IPS-18a (cell line): ENCODE data around the gene RIBC2.
"Not testable (repeated sequence)": the region's sequence is repeated elsewhere in the genome, so short reads cannot be mapped to it uniquely, and the experiment has no call there.

Experiments used
- H3K27ac ChIP-seq: one replicate; pipeline ENCODE4 v1.5.1; 2013; ENCODE audit warnings: low read length
- H3K27me3 ChIP-seq: one replicate; pipeline ENCODE4 v1.6.1; 2013; ENCODE audit warnings: mild to moderate bottlenecking, low read length; ENCODE audit not compliant: control insufficient read depth, insufficient read depth
- H3K36me3 ChIP-seq: one replicate; pipeline ENCODE4 v1.6.1; 2013; ENCODE audit warnings: low read depth, low read length; ENCODE audit not compliant: control insufficient read depth
- H3K4me1 ChIP-seq: one replicate; pipeline ENCODE4 v1.6.1; 2013; ENCODE audit warnings: low read depth, low read length; ENCODE audit not compliant: control insufficient read depth
- H3K4me3 ChIP-seq: one replicate; pipeline ENCODE4 v1.5.1; 2013; ENCODE audit warnings: low read length
- H3K9ac ChIP-seq: one replicate; pipeline ENCODE4 v1.6.1; 2013; ENCODE audit warnings: mild to moderate bottlenecking, low read length, moderate library complexity
- H3K9me3 ChIP-seq: one replicate; pipeline ENCODE4 v1.6.1; 2013; ENCODE audit warnings: low read depth, low read length; ENCODE audit not compliant: control insufficient read depth

Gene RIBC2

DNA sequence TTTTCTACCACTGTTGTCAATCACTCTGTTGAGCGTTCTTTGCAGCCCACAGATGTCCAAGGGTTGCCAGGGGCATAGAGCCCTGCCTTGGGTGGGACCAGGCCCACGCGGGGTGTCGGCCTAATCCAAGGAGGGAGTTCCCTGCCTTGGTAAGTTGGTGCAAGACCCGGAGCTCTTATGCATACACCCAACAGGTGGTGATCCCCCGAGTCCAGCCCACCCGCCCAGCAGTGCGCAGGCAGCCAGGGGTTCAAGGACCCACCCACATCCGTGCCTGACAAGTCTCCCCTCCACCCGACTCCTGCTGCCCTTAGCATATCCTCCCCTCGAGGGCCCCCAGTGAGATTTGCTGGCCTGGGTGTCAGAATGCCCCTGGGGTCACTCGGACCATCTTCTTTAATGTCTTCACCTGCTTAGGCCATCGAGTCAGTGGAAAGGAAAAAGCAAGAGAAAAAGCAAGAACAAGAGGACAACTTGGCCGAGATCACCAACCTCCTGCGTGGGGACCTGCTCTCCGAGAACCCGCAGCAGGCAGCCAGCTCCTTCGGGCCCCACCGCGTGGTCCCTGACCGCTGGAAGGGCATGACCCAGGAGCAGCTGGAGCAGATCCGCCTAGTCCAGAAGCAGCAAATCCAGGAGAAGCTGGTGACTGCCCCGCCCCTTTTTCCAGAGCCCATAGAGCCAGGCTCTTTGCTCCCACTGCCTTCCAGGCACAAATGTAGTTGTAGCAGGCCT, 12.2 kb downstream of the RIBC2 start:
- Histone ChIP-seq H3K4me1 (no peaks in the 10 kb centered on the region), H3K4me3 (no peak overlapping the region), H3K27ac (no peak overlapping the region), H3K9me3 (no peaks in the 10 kb centered on the region), H3K36me3 (no peaks in the 10 kb centered on the region), H3K27me3 (no peaks in the 10 kb centered on the region), H3K9ac (no peak overlapping the region)

DNA sequence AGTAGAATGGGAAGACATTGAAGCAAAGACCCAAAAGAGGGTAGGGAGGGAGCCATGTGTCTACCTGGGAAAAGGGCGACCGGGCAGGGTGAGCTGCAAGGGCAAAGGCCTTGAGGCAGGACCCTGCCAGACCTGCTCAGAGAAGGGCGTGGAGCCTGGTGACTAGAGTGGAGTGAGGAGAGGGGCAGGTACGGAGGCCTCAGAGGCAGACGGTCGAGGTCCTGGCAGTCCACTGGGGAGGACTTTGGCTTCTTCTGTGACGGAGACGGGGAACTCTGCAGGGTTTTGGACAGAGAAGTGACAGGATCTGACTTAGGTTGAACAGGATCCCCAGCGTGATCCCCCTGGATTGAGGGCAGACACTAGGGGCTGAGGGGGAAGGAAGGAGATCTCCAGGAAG, 12.9 kb downstream of the RIBC2 start:
- Histone ChIP-seq H3K9me3 (no peaks in the 10 kb centered on the region), H3K4me3 (no peak overlapping the region), H3K27ac (no peak overlapping the region), H3K27me3 (no peaks in the 10 kb centered on the region), H3K36me3 (no peaks in the 10 kb centered on the region), H3K4me1 (no peaks in the 10 kb centered on the region), H3K9ac (no peak overlapping the region)

DNA sequence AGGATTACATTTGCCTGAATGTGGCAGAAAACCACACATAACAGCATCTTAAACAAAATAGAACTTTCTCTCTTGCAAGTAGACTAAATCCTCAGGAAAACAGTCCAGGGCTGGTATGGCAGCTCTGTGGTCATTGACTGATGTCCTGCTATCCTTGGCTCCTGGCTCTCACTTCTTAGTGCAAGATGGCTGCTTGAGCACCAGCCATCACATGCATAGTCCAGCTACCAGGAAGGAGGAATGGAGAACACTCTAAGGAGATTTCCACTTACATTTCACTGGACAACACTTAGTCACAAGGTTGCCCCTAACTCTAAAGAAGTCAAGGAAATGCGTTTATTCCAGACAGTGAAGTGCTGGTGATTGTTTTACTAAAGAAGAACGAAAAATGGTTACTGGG, 13.6 kb downstream of the RIBC2 start:
- H3K4me3 ChIP-seq = no peak overlapping the region
- no peaks in the 10 kb centered on the region for H3K9me3 ChIP-seq
- H3K36me3 ChIP-seq = no peaks in the 10 kb centered on the region
- H3K9ac ChIP-seq = no peak overlapping the region
- H3K27ac ChIP-seq = no peak overlapping the region
- H3K27me3 ChIP-seq = no peaks in the 10 kb centered on the region
- no peaks in the 10 kb centered on the region for H3K4me1 ChIP-seq

DNA sequence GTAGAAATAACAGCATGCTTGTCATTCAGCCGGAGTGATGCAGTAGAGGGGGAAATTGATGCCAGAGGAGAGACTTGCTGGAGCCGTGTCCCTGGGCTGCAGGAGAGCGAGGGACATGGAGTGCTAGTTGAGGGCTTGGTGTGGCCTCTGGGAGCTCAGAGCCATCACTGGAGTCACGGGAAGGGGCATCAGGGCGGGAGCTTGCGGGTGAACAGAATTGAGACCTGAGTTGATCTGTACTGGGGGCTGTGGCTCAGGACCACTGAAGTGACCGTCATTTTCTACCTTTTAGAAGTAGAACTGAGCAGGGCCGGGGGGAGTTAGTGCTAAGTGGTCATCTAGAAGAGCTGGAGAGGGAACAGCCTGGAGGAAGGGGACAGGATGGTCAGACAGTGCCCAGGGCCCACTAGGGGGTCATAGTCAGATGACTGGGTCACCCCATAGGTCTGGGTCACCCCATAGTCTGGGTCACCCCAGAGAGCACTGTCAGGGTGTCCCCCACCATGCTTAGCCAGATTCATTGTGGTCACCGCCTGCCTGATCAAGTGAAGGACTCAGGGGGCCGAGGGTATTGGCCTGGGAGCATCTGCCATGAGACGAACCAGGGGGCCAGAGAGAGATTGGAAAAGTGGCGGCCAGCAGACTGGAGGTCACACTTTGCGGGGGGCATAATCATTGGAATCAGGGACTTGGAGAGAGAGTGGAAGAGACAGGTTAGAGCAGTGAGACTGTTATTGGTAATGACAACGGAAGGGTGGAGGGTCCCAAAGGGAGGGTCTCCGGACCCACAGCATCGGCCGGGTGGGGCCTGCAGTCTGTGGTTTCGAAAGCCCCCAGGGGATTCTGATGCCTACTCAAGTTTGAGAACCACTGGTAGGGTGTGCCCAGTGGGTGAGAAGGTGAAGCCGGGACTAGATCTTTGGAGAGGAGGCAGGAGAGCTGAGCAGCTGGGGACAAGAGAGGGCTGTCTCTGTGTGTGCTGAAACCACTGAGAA, 15.2 kb downstream of the RIBC2 start:
- Histone ChIP-seq H3K27ac (no peak overlapping the region), H3K4me1 (no peaks in the 10 kb centered on the region), H3K4me3 (no peak overlapping the region), H3K9me3 (no peaks in the 10 kb centered on the region), H3K27me3 (no peaks in the 10 kb centered on the region), H3K36me3 (no peaks in the 10 kb centered on the region), H3K9ac (no peak overlapping the region)

DNA sequence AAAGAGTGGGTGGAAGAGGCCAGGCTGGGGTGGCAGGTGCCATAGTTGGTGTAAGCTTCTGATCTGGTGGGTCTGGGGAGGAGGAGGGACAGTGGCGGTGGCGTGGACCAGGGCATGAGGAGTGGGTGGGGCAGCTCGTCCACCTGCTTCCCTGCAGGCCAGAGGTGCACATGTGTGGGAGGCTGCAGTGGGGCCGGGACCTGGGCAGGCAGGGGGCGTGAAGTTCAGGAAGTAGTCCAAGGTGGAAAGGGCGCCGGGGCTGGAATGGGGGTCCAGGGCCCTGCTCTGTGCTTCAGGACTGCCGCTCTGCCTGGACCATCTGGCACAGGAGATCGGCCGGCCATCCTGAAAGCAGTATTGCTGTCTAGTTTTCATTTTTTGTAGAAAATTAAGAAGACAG, 15.9 kb downstream of the RIBC2 start:
- Histone ChIP-seq H3K36me3 (no peaks in the 10 kb centered on the region), H3K9me3 (no peaks in the 10 kb centered on the region), H3K4me1 (no peaks in the 10 kb centered on the region), H3K9ac (no peak overlapping the region), H3K27me3 (no peaks in the 10 kb centered on the region), H3K27ac (no peak overlapping the region), H3K4me3 (no peak overlapping the region)

DNA sequence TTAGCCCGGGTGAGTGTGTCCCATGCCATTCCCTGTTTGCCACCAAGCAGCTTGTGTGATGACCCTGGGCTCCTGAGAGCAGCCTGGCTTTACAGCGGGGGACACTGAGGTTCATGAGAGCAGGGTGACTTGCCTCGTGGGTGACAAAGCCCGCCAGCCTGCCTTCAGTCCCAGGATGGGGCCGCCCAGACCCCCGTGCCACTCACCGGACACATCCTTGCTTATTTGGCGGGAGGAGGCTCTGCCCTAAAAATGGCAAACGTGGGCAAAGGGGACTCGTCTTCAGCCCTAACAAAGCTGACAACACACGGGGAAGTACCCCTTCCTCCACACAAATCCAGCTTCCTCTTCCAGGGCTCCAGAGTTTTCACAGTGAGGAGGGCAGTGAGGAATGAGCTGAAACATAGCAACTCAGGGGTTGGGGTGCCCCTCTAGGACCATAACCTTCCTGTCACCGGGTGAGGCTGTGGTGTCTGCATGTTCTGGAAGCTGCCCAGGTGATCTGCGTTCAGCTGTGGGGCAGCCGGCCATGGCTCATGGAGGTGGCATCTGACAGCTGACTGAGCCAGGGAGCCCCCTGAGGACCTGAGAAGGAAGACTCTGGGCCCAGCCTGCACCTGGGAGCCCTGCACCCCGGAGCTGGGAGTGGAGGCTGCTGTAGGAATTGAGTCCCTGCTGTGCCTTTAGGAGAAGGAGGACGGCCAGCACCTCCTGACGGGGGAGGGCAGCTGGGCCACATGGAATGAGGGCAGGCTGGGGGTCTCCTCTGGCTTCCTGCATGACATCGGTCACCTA, 16.7 kb downstream of the RIBC2 start:
- Histone ChIP-seq H3K36me3 (no peaks in the 10 kb centered on the region), H3K9me3 (no peaks in the 10 kb centered on the region), H3K27ac (no peak overlapping the region), H3K9ac (no peak overlapping the region), H3K27me3 (no peaks in the 10 kb centered on the region), H3K4me1 (no peaks in the 10 kb centered on the region), H3K4me3 (no peak overlapping the region)

DNA sequence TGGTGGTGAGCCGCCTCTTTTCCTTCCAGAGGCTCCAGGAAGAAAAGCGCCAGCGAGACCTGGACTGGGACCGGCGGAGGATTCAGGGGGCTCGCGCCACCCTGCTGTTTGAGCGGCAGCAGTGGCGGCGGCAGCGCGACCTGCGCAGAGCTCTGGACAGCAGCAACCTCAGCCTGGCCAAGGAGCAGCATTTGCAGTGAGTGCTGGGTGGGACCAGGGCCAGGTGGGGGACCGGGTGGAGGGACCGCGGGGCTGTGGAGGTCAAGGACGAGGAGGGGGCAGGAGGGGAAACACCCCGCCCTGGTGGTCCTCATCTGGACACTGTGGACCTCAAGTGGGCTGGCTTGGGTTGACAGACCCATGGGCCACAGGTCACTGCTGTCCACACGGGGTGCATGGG, 17.4 kb downstream of the RIBC2 start:
- no peaks in the 10 kb centered on the region for H3K27me3 ChIP-seq
- no peak overlapping the region for H3K27ac ChIP-seq
- H3K36me3 ChIP-seq = no peaks in the 10 kb centered on the region
- H3K9ac ChIP-seq = no peak overlapping the region
- peaks cover 3% of the 10 kb centered on the region for H3K4me1 ChIP-seq
- no peaks in the 10 kb centered on the region for H3K9me3 ChIP-seq
- no peak overlapping the region for H3K4me3 ChIP-seq

DNA sequence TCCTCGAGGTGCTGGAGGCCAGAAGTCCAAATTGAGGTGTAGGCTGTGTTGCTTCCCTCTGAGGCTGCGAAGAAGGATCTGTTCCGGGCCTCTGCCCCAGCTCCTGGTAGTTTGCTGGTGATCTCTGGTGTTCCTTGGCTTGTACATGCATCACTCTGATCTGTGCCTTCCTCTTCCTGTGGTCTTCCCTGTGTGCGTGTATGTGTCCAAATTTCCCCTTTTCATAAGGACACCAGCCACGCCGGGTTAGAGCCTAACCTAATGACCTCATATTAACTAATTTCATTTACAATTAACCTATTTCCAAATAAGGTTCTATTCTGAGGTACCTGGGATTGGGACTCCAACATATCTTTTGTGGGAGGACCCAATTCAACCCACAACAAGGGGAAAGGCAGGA, 21.5 kb downstream of the RIBC2 start:
- peaks cover 3% of the 10 kb centered on the region for H3K4me1 ChIP-seq
- no peaks in the 10 kb centered on the region for H3K27me3 ChIP-seq
- no peaks in the 10 kb centered on the region for H3K36me3 ChIP-seq
- H3K9ac ChIP-seq = no peak overlapping the region
- H3K9me3 ChIP-seq = no peaks in the 10 kb centered on the region
- H3K27ac ChIP-seq = no peak overlapping the region
- H3K4me3 ChIP-seq = no peak overlapping the region

DNA sequence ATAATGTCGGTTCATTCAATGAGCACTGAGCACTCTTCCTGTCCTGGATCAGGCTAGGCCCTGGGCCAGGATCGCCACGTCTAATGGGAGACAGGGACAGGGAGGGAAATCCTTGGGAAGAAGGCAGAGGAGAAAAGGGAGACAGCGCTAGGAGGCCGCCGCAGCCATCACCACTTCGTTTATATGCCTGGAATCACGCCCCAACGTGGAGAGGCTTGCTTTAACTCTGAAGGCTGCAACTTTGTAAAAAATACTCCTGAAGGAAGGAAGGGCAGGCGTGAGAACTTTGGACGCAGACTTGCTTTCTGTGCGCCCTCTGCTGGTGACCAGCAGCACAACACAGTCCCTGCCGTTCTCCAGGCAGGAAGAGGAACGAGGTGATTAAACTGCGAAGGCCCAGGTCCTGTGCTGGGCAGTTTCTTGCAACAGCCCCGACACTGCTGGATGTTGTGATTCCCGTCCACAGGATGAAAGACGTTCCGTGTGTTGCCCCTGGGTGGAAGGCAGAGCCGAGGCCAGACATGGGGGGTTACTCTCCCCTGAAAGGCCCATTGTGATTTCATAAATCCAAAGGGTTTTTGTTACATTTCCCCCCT, 22.1 kb downstream of the RIBC2 start:
- Histone ChIP-seq H3K27me3 (no peaks in the 10 kb centered on the region), H3K4me1 (peaks cover 3% of the 10 kb centered on the region), H3K9ac (no peak overlapping the region), H3K9me3 (no peaks in the 10 kb centered on the region), H3K27ac (no peak overlapping the region), H3K4me3 (no peak overlapping the region), H3K36me3 (no peaks in the 10 kb centered on the region)

DNA sequence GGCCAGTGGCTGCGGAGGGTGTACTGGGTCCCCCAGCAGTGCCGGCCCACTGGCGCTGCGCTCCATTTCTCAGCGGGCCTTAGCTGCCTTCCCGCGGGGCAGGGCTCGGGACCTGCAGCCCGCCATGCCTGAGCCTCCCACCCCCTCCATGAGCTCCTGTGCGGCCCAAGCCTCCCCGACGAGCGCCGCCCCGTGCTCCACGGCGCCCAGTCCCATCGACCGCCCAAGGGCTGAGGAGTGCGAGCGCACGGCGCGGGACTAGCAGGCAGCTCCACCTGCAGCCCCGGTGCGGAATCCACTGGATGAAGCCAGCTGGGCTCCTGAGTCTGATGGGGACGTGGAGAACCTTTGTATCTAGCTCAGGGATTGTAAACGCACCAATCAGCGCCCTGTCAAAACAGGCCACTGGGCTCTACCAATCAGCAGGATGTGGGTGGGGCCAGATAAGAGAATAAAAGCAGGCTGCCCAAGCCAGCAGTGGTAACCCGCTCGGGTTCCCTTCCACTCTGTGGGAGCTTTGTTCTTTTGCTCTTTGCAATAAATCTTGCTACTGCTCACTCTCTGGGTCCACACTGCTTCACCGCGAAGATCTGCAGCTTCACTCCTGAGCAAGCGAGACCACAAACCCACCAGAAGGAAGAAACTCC, 23.5 kb downstream of the RIBC2 start:
- not testable (repeated sequence) for H3K27me3 ChIP-seq, H3K4me1 ChIP-seq, H3K27ac ChIP-seq, H3K9ac ChIP-seq, H3K4me3 ChIP-seq, H3K9me3 ChIP-seq, H3K36me3 ChIP-seq

DNA sequence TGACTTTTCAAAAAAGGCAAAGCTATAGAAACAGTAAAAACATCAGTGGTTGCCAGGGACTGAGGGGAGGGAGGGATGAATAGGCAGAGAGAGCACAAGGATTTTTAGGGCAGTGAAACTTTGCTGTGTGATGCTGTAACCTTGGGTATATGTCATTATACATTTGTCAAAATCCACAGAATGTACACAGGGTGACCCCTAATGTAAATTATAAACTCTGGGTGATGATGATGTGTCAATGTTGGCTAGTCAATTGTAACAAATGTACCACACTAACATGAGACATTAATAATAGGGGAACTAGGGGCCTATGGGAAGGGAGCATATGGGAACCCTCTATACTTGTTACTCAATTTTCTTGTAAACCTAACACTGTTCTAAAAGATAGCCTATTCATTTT, 24.8 kb downstream of the RIBC2 start:
- Histone ChIP-seq H3K27me3 (no peaks in the 10 kb centered on the region), H3K9ac (no peak overlapping the region), H3K27ac (no peak overlapping the region), H3K4me3 (no peak overlapping the region), H3K4me1 (peaks cover 3% of the 10 kb centered on the region), H3K9me3 (no peaks in the 10 kb centered on the region), H3K36me3 (no peaks in the 10 kb centered on the region)
